Measurements from ENCODE around the gene DCTN3. TPM values are rescaled to one million over a fixed set of nuclear protein-coding genes. Genes with fewer than 3 reads are reported as not detected.

DCTN3 gene
- total RNA-seq, 1 donor from 2014 or later: 59.3 TPM

DNA sequence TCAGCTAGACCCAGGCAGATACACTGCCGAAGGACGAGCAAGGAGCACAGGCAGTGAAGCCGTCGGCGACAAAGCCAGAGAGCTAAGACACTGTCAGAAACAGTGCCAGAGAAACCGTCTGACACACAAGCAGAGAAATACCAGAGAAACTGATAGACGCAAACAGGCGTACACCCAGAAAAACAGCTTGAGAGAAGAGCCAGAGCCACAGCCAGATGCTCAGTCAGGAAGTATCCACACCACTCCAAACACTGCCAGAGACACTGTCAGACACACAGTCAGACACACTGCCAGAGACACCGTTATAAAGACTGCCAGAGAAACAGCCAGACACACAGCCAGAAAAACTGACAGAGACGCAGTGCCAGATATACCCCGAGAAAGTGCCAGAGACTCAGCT is 49.9 kb downstream of the DCTN3 start:
- peaks cover 20% of the 10 kb centered on the region for H3K27me3 Mint-ChIP-seq (ENCODE audit: insufficient read depth)
- H3K4me1 Mint-ChIP-seq (ENCODE audit: low read depth): no peaks in the 10 kb centered on the region
- no peak overlapping the region for H3K27ac Mint-ChIP-seq
- intact Hi-C loops (cut with micrococcal nuclease): no loop called here
- no peak for DNase-seq (ENCODE audit: low spot score)
- no peaks in the 10 kb centered on the region for H3K9me3 Mint-ChIP-seq
- H3K36me3 Mint-ChIP-seq (ENCODE audit: low read depth): no peaks in the 10 kb centered on the region
- no peak overlapping the region for H3K4me3 Mint-ChIP-seq

DNA sequence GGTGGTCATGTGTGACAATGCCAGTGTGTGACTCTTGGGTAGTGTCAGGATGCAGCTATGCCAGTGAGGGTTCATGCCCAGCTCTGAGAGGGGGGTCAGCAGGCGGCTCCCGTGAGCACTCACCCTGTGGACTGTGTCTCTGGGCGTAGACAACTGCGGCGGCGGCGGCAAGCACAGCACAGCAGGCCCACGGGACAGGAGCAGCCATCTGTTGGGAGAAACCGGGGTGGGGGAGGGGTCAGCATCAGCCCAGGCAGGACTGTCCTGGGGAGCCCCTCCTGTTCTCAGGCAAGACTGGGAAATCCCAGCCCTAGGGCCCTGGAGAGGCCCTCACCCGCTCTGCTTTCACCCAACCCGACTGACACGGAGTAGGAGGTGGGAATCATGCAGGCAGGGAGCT is 51.5 kb downstream of the DCTN3 start:
- H3K4me1 Mint-ChIP-seq (ENCODE audit: low read depth): no peaks in the 10 kb centered on the region
- H3K27me3 Mint-ChIP-seq (ENCODE audit: insufficient read depth): peaks cover 15% of the 10 kb centered on the region
- no peak overlapping the region for H3K4me3 Mint-ChIP-seq
- no peaks in the 10 kb centered on the region for H3K36me3 Mint-ChIP-seq (ENCODE audit: low read depth)
- intact Hi-C loops (cut with micrococcal nuclease): no loop called here
- no peak overlapping the region for H3K27ac Mint-ChIP-seq
- H3K9me3 Mint-ChIP-seq: no peaks in the 10 kb centered on the region
- DNase-seq (ENCODE audit: low spot score): no peak

DNA sequence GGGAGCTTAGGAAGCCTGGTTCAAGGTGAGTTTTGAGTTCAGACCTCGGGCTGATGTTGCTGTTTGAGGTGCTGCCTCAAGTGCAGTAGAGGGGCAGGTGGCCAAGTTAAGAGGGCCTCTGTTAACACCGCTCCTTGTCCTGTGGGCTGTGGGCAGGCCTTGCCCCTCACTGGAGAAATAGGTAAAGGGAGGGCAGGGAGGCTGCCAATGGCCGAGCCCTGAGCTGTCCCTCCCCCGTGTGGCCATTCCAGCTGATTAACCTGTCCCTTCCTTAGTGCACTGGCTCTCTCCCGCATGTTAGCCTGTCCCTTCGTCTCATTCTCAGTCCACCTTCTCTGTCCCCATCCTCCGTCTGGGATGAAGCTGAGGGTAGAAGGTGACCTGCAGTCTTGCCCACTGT is 52.2 kb downstream of the DCTN3 start:
- H3K4me3 Mint-ChIP-seq: no peak overlapping the region

DNA sequence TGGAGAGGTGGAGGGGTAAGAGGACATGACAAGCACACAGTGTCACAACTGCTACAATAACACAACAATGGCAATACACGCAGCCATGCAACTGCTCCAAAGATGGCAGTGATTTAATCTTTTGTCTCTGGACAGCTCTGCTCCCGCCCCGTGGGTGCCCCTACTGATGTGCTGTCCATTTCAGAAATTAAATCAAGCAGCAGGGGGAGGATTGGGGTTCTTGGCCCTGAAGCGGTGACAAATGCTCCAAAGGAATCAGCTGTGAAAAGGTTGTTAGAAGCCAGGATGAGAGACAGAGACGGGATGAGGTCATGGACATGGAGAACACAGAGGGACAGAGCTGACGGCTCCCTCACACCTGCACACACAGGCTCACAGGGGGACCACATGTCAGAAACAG is 53.3 kb downstream of the DCTN3 start:
- H3K36me3 Mint-ChIP-seq (ENCODE audit: low read depth): no peaks in the 10 kb centered on the region

More for the DNA sequence above, 52.2 kb downstream of the DCTN3 start:
- intact Hi-C loops (cut with micrococcal nuclease): no loop called here
- Mint-ChIP-seq H3K36me3 (ENCODE audit: low read depth) (no peaks in the 10 kb centered on the region), H3K4me1 (ENCODE audit: low read depth) (no peaks in the 10 kb centered on the region), H3K9me3 (no peaks in the 10 kb centered on the region), H3K27me3 (ENCODE audit: insufficient read depth) (peaks cover 17% of the 10 kb centered on the region), H3K27ac (no peak overlapping the region)
- DNase-seq (ENCODE audit: low spot score): no peak

DNA sequence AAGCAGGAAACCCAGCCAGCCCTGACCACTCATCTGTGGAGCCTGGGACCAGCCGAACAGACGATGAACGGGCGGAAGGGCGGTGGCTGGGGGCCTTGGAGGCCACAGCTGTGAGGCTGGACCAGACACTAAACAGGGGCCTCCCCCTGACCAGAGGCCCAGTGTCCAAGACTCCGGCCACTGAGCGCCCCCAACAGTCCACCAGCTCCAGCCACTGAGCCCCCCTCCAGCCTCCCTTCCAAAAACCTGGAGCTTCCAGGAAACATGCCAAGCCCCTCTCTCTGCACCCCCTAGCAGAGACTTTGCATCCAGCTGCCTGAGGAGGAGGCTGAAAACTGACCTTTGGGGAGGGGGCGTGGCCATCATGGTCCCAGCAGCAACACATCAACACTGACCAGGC is 54.0 kb downstream of the DCTN3 start:
- H3K4me3 Mint-ChIP-seq: no peak overlapping the region
- H3K4me1 Mint-ChIP-seq (ENCODE audit: low read depth): no peaks in the 10 kb centered on the region
- no peak for DNase-seq (ENCODE audit: low spot score)
- no peak overlapping the region for H3K27ac Mint-ChIP-seq
- intact Hi-C loops (cut with micrococcal nuclease): no loop called here
- H3K9me3 Mint-ChIP-seq: no peaks in the 10 kb centered on the region
- no peaks in the 10 kb centered on the region for H3K36me3 Mint-ChIP-seq (ENCODE audit: low read depth)
- peaks cover 15% of the 10 kb centered on the region for H3K27me3 Mint-ChIP-seq (ENCODE audit: insufficient read depth)

More for the DNA sequence above, 53.3 kb downstream of the DCTN3 start:
- H3K4me1 Mint-ChIP-seq (ENCODE audit: low read depth): no peaks in the 10 kb centered on the region
- intact Hi-C loops (cut with micrococcal nuclease): no loop called here
- H3K27me3 Mint-ChIP-seq (ENCODE audit: insufficient read depth): peaks cover 17% of the 10 kb centered on the region
- H3K4me3 Mint-ChIP-seq: no peak overlapping the region
- H3K27ac Mint-ChIP-seq: no peak overlapping the region
- DNase-seq (ENCODE audit: low spot score): no peak
- H3K9me3 Mint-ChIP-seq: no peaks in the 10 kb centered on the region

DNA sequence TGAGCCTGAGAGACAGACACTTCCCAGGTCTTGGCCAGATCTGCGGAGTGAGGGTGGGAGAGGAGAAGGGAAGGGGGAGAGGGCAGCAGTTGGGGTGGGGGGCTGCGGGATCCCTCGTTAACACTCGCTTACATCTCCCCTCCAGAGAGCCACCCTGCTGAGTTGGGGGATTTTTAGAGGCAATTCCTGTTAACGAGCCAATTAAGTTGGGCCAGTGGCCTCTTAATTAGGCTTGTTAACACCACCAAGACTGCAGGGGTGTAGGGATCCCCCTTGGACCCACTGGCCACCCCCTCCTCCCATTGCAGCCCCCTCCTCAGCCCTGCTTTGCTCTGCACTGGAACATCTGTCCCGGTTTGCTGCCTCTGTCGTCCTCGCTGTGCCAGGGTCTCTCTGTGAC is 54.4 kb downstream of the DCTN3 start:
- peaks cover 15% of the 10 kb centered on the region for H3K27me3 Mint-ChIP-seq (ENCODE audit: insufficient read depth)
- H3K4me1 Mint-ChIP-seq (ENCODE audit: low read depth): no peaks in the 10 kb centered on the region
- no peak for DNase-seq (ENCODE audit: low spot score)
- no peak overlapping the region for H3K27ac Mint-ChIP-seq
- intact Hi-C loops (cut with micrococcal nuclease): no loop called here
- no peaks in the 10 kb centered on the region for H3K9me3 Mint-ChIP-seq
- H3K36me3 Mint-ChIP-seq (ENCODE audit: low read depth): no peaks in the 10 kb centered on the region
- H3K4me3 Mint-ChIP-seq: no peak overlapping the region

DNA sequence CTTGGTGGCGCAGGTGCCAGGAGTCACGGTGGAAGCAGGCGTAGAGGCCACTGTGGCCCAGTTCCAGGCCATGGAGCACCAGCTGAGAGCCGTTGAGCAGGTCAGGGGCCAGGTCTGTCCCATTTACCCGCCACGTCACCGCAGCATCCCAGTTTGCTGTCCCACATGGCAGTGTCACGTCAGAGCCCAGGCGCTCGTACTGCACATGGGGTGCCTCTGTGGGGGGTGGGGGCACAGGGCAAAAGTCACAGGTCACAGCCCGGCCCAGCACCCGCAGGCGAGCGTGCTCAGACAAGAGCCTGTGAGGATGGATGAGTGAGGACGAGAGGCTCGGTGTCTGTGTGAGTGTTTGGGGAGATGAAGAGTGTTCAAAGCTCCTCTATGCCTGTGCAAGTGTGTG is 55.7 kb downstream of the DCTN3 start:
- peaks cover 15% of the 10 kb centered on the region for H3K27me3 Mint-ChIP-seq (ENCODE audit: insufficient read depth)
- H3K4me3 Mint-ChIP-seq: no peak overlapping the region
- H3K9me3 Mint-ChIP-seq: no peaks in the 10 kb centered on the region
- H3K27ac Mint-ChIP-seq: no peak overlapping the region
- no peaks in the 10 kb centered on the region for H3K4me1 Mint-ChIP-seq (ENCODE audit: low read depth)
- DNase-seq (ENCODE audit: low spot score): no peak
- no peaks in the 10 kb centered on the region for H3K36me3 Mint-ChIP-seq (ENCODE audit: low read depth)
- intact Hi-C loops (cut with micrococcal nuclease): loop anchor here (5.0 kb wide), 1 partner anchor 38 kb away; no protein-coding TSS in a partner anchor

Other genes starting within 250 kb of the DCTN3 start
- gene MYORG, start 243.6 kb downstream of the DCTN3 start, total RNA-seq: 1.0 and 1.9 TPM in 2 replicates
- gene FAM219A, start 161.9 kb downstream of the DCTN3 start, total RNA-seq: 14.7 and 16.5 TPM in 2 replicates
- not detected in 2 replicates for gene DNAI1, start 161.7 kb downstream of the DCTN3 start, total RNA-seq
- not detected in 2 replicates for gene ENHO, start 97.5 kb downstream of the DCTN3 start, total RNA-seq
- not detected in 2 replicates for gene CNTFR, start 30.8 kb downstream of the DCTN3 start, total RNA-seq
- 37.5 and 40.2 TPM in 2 replicates for gene RPP25L, start 8.4 kb downstream of the DCTN3 start, total RNA-seq
- gene ARID3C, start 8.6 kb upstream of the DCTN3 start, total RNA-seq: 0.23 TPM in 1 of 2 replicates, not detected in the other
- gene SIGMAR1, start 17.3 kb upstream of the DCTN3 start, total RNA-seq: 128 and 130 TPM in 2 replicates
- gene GALT, start 26.2 kb upstream of the DCTN3 start, total RNA-seq: 72.0 and 73.7 TPM in 2 replicates
- 29.9 and 30.3 TPM in 2 replicates for gene IL11RA, start 31.7 kb upstream of the DCTN3 start, total RNA-seq
- 0.62 TPM in 1 of 2 replicates, not detected in the other for gene CCL27, start 42.2 kb upstream of the DCTN3 start, total RNA-seq
- not detected in 2 replicates for gene CCL19, start 70.8 kb upstream of the DCTN3 start, total RNA-seq
- not detected in 2 replicates for gene CCL21, start 89.6 kb upstream of the DCTN3 start, total RNA-seq